NCI-H2107 treated with DMSO at 0.1 percent for 48 hours (cell line): ENCODE results near the gene ME1.
"Not testable (repeated sequence)": the region's sequence is repeated elsewhere in the genome, so short reads cannot be mapped to it uniquely, and the experiment has no call there.

Source experiments
- DNase-seq: peaks from one replicate; lab custom pipeline; 2025; ENCODE audit not compliant: unreplicated experiment; lab: John Stamatoyannopoulos, UW

The ME1 gene

GRCh38 chr6:83359638-83360037, 71.2 kb downstream of the ME1 start:
- no peak for DNase-seq

- DNase-seq: no peak
Measured at GRCh38 chr6:83354747-83355146, 76.1 kb downstream of the ME1 start.

- no peak for DNase-seq
Measured at GRCh38 chr6:83352424-83353061, 78.3 kb downstream of the ME1 start.

GRCh38 chr6:83343121-83343520, 87.7 kb downstream of the ME1 start:
- DNase-seq: no peak

GRCh38 chr6:83341765-83342164, 89.1 kb downstream of the ME1 start:
- DNase-seq: no peak

DNA sequence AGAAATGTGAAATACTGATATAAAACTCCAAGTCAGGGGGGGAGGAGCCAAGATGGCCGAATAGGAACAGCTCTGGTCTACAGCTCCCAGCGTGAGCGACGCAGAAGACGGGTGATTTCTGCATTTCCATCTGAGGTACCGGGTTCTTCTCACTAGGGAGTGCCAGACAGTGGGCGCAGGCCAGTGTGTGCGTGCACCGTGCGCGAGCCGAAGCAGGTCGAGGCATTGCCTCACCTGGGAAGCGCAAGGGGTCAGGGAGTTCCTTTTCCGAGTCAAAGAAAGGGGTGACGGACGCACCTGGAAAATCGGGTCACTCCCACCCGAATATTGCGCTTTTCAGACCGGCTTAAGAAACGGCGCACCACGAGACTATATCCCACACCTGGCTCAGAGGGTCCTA, 96.9 kb downstream of the ME1 start:
- DNase-seq: not testable (repeated sequence)

- DNase-seq: no peak
Measured at GRCh38 chr6:83333500-83333899, 97.4 kb downstream of the ME1 start.

DNA sequence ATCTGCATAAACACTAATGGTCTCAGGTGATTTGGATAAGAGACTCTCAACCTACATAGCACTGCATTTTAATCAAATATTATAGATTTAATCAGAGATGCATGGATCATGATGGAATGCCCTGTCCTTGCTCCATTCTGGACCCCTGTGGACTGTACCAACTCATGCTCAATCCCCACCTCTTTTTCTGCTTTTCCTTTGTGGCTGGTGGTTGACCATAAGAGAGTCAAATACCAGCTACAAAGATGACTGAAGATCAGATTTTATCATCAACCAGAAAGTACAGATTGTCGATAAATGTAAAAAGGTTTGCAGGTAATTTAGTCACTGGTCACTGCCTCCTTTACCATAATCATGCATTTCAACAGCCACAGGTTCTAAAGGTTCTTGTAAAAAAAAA, 116.2 kb downstream of the ME1 start:
- DNase-seq: no peak

DNA sequence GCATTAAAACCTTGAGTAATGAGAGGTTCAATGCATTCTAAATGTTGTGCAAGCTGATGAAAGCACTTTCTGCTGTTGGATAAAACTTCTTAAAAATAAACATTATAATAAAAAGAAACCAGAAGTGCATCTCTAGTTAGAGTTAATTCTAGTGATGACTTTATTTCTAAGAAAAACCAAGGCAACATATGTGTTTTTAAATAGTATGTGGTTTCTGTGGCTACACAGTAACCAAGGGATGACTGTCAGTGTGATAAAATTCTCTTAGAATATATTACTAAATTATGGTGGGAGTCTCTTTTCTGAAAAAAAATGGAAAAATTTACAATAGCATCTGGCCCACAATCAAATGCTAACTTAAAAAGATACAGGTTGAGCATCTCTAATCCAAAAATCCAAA, 117.0 kb downstream of the ME1 start:
- DNase-seq: no peak

- DNase-seq: no peak
Measured at GRCh38 chr6:83311231-83311630, 119.6 kb downstream of the ME1 start.

- DNase-seq: no peak
Measured at GRCh38 chr6:83310046-83310445, 120.8 kb downstream of the ME1 start.

DNA sequence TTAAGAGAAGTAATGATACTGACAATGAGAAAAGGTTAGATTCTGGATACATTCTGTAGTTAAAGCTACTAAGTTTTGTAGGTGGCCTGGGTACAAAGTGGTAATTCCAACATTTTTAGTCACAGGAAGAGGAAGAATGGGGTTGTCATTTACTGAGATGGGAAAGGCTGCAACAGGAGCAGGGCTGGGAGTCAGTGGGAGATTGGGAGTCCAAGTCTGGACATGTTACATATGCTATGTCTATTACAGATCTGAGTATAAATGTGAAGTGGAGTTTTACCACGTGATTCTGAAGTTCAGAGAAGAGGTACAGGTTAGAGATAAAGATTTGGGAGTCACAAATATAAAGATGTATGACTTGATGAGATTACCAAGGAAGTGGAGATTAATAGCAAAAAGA, 121.5 kb downstream of the ME1 start:
- no peak for DNase-seq

- no peak for DNase-seq
Measured at GRCh38 chr6:83308833-83309232, 122.0 kb downstream of the ME1 start.

GRCh38 chr6:83307849-83308248, 123.0 kb downstream of the ME1 start:
- DNase-seq: no peak

DNA sequence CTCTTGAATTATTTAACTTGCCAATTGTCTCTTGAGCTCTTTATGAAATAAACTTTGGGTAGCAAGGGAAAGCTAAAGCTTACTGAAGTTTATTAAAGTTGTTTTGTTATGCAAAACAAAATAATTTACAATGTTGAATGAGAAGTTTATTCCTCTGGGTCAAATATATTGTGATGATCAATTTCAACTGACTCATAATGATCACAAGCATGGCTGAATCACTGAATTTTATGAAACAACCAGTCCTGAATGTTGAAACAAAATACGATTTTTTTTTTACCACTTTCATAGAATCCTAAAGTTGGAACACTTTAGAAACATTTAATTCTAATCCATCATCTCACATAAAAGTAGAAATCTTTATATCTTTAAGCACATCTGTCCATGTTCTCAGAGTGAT, 127.4 kb downstream of the ME1 start:
- DNase-seq: no peak

- DNase-seq: no peak
Measured at GRCh38 chr6:83294676-83295075, 136.2 kb downstream of the ME1 start.

GRCh38 chr6:83292900-83293843, 137.7 kb downstream of the ME1 start:
- DNase-seq: no peak

DNA sequence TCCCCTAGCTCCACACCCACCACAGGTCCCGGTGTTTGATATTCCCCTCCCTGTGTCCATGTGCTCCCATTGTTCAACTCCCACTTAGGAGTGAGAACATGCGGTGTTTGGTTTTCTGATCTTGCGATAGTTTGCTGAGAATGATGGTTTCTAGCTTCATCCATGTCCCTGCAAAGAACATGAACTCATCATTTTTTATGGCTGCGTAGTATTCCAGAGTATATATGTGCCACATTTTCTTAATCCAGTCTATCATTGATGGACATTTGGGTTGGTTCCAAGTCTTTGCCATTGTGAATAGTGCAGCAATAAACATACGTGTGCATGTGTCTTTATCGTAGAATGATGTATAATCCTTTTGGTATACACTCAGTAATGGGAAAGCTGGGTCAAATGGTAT, 143.6 kb downstream of the ME1 start:
- DNase-seq: not testable (repeated sequence)

DNA sequence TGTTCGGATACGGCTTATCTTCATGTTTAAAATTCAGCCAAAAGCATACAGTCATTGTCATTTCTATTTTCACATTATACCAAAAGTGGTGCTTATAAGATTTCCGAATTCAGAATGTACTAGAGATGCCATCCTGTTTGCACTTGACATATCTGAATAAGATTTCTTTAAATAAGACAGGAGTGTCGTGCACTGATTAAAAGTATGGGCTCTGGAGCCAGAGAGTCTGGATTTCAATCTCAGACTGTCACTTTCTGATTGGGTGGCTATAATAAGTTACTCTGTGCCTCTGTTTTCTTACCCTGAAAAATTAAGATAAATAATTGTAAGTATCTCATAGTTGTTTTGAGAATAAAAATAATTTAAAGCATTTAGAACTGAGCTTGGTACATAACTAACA, 144.9 kb downstream of the ME1 start:
- no peak for DNase-seq

DNA sequence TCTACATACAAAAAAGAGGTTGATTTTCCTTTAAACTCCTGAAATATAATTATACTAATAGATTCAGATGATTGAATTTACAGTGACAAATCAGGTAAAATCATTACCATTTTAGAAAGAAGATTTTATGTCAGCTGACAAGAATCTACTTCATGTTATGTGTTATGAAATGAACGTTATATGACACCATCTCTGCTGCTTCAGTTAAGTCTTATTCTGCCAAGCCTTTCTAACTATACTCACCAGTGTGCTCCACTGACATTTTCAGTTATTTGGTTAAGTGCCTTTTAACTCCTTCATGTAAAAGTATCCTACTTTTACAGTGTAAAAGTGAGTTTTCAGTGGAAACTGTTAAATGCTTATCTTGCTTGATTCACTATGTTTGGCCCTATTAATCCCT, 157.3 kb downstream of the ME1 start:
- no peak for DNase-seq

- DNase-seq: no peak
Measured at GRCh38 chr6:83270971-83271719, 159.7 kb downstream of the ME1 start.

- DNase-seq: no peak
Measured at GRCh38 chr6:83265384-83265783, 165.5 kb downstream of the ME1 start.
